ENCODE data around the gene E2F1.

E2F1 gene

GRCh38 chr20:33658929-33659328 is 27.3 kb downstream of the E2F1 start:
- H3K27me3 ChIP-seq (ENCODE audit: insufficient read depth, insufficient read length): no peaks in the 10 kb centered on the region
- peaks cover 5% of the 10 kb centered on the region for H3K4me1 ChIP-seq (ENCODE audit: insufficient read depth, insufficient read length)
- H3K9ac ChIP-seq (ENCODE audit: insufficient read length, low read depth): no peak overlapping the region
- H3K36me3 ChIP-seq (ENCODE audit: insufficient read depth, insufficient read length, low read length): peaks cover 70% of the 10 kb centered on the region
- no peak overlapping the region for H3K4me3 ChIP-seq (ENCODE audit: insufficient read length, low read depth)
- no peaks in the 10 kb centered on the region for H3K9me3 ChIP-seq (ENCODE audit: insufficient read depth, low read length)
- DNase-seq (ENCODE audit: low read depth, low spot score): no peak
- no peak for TF ChIP-seq SUZ12 (IDR thresholded peaks at IDR 0.05; ENCODE audit: extremely low read depth, insufficient read depth, insufficient read length)
- TF ChIP-seq ZNF274 (IDR thresholded peaks at IDR 0.05; ENCODE audit: low read depth, low read length): no peak
- TF ChIP-seq YY1 (IDR thresholded peaks at IDR 0.05; ENCODE audit: insufficient read depth, insufficient read length): no peak

- Histone ChIP-seq H3K9ac (ENCODE audit: insufficient read length, low read depth) (no peak overlapping the region), H3K4me1 (ENCODE audit: insufficient read depth, insufficient read length) (peaks cover 4% of the 10 kb centered on the region), H3K36me3 (ENCODE audit: insufficient read depth, insufficient read length, low read length) (peaks cover 70% of the 10 kb centered on the region), H3K4me3 (ENCODE audit: insufficient read length, low read depth) (no peak overlapping the region), H3K9me3 (ENCODE audit: insufficient read depth, low read length) (no peaks in the 10 kb centered on the region), H3K27me3 (ENCODE audit: insufficient read depth, insufficient read length) (no peaks in the 10 kb centered on the region)
- TF ChIP-seq YY1 (IDR thresholded peaks at IDR 0.05; ENCODE audit: insufficient read depth, insufficient read length) (no peak), SUZ12 (IDR thresholded peaks at IDR 0.05; ENCODE audit: extremely low read depth, insufficient read depth, insufficient read length) (no peak), ZNF274 (IDR thresholded peaks at IDR 0.05; ENCODE audit: low read depth, low read length) (no peak)
- no peak for DNase-seq (ENCODE audit: low read depth, low spot score)
Observed at GRCh38 chr20:33658510-33658909, 27.7 kb downstream of the E2F1 start.

GRCh38 chr20:33657704-33658095 is 28.5 kb downstream of the E2F1 start:
- H3K4me1 ChIP-seq (ENCODE audit: insufficient read depth, insufficient read length): peaks cover 5% of the 10 kb centered on the region
- no peak for DNase-seq (ENCODE audit: low read depth, low spot score)
- no peak overlapping the region for H3K9ac ChIP-seq (ENCODE audit: insufficient read length, low read depth)
- no peaks in the 10 kb centered on the region for H3K9me3 ChIP-seq (ENCODE audit: insufficient read depth, low read length)
- H3K36me3 ChIP-seq (ENCODE audit: insufficient read depth, insufficient read length, low read length): peaks cover 70% of the 10 kb centered on the region
- H3K27me3 ChIP-seq (ENCODE audit: insufficient read depth, insufficient read length): no peaks in the 10 kb centered on the region
- TF ChIP-seq SUZ12 (IDR thresholded peaks at IDR 0.05; ENCODE audit: extremely low read depth, insufficient read depth, insufficient read length) (no peak), YY1 (IDR thresholded peaks at IDR 0.05; ENCODE audit: insufficient read depth, insufficient read length) (no peak), ZNF274 (IDR thresholded peaks at IDR 0.05; ENCODE audit: low read depth, low read length) (no peak)
- H3K4me3 ChIP-seq (ENCODE audit: insufficient read length, low read depth): no peak overlapping the region

GRCh38 chr20:33656783-33657703 is 29.1 kb downstream of the E2F1 start:
- no peak for DNase-seq (ENCODE audit: low read depth, low spot score)
- no peak overlapping the region for H3K4me3 ChIP-seq (ENCODE audit: insufficient read length, low read depth)
- no peak overlapping the region for H3K9ac ChIP-seq (ENCODE audit: insufficient read length, low read depth)
- TF ChIP-seq SUZ12 (IDR thresholded peaks at IDR 0.05; ENCODE audit: extremely low read depth, insufficient read depth, insufficient read length): no peak
- no peak for TF ChIP-seq YY1 (IDR thresholded peaks at IDR 0.05; ENCODE audit: insufficient read depth, insufficient read length)
- no peak for TF ChIP-seq ZNF274 (IDR thresholded peaks at IDR 0.05; ENCODE audit: low read depth, low read length)
- H3K27me3 ChIP-seq (ENCODE audit: insufficient read depth, insufficient read length): no peaks in the 10 kb centered on the region
- peaks cover 68% of the 10 kb centered on the region for H3K36me3 ChIP-seq (ENCODE audit: insufficient read depth, insufficient read length, low read length)
- peaks cover 2% of the 10 kb centered on the region for H3K4me1 ChIP-seq (ENCODE audit: insufficient read depth, insufficient read length)
- no peaks in the 10 kb centered on the region for H3K9me3 ChIP-seq (ENCODE audit: insufficient read depth, low read length)

- H3K36me3 ChIP-seq (ENCODE audit: insufficient read depth, insufficient read length, low read length): peaks cover 63% of the 10 kb centered on the region
- no peak for DNase-seq (ENCODE audit: low read depth, low spot score)
- no peak overlapping the region for H3K4me3 ChIP-seq (ENCODE audit: insufficient read length, low read depth)
- no peaks in the 10 kb centered on the region for H3K27me3 ChIP-seq (ENCODE audit: insufficient read depth, insufficient read length)
- H3K4me1 ChIP-seq (ENCODE audit: insufficient read depth, insufficient read length): peaks cover 2% of the 10 kb centered on the region
- no peak overlapping the region for H3K9ac ChIP-seq (ENCODE audit: insufficient read length, low read depth)
- TF ChIP-seq SUZ12 (IDR thresholded peaks at IDR 0.05; ENCODE audit: extremely low read depth, insufficient read depth, insufficient read length): no peak
- TF ChIP-seq ZNF274 (IDR thresholded peaks at IDR 0.05; ENCODE audit: low read depth, low read length): no peak
- TF ChIP-seq YY1 (IDR thresholded peaks at IDR 0.05; ENCODE audit: insufficient read depth, insufficient read length): no peak
- no peaks in the 10 kb centered on the region for H3K9me3 ChIP-seq (ENCODE audit: insufficient read depth, low read length)
Observed at GRCh38 chr20:33656010-33656782, 30.0 kb downstream of the E2F1 start.

GRCh38 chr20:33655164-33655563 is 31.0 kb downstream of the E2F1 start:
- Histone ChIP-seq H3K9me3 (ENCODE audit: insufficient read depth, low read length) (no peaks in the 10 kb centered on the region), H3K9ac (ENCODE audit: insufficient read length, low read depth) (no peak overlapping the region)
- DNase-seq (ENCODE audit: low read depth, low spot score): no peak

GRCh38 chr20:33654680-33655161 is 31.5 kb downstream of the E2F1 start:
- no peak overlapping the region for H3K4me3 ChIP-seq (ENCODE audit: insufficient read length, low read depth)
- no peak for DNase-seq (ENCODE audit: low read depth, low spot score)
- H3K27me3 ChIP-seq (ENCODE audit: insufficient read depth, insufficient read length): no peaks in the 10 kb centered on the region
- peaks cover 2% of the 10 kb centered on the region for H3K4me1 ChIP-seq (ENCODE audit: insufficient read depth, insufficient read length)
- no peak overlapping the region for H3K9ac ChIP-seq (ENCODE audit: insufficient read length, low read depth)
- TF ChIP-seq YY1 (IDR thresholded peaks at IDR 0.05; ENCODE audit: insufficient read depth, insufficient read length): no peak
- no peak for TF ChIP-seq ZNF274 (IDR thresholded peaks at IDR 0.05; ENCODE audit: low read depth, low read length)
- TF ChIP-seq SUZ12 (IDR thresholded peaks at IDR 0.05; ENCODE audit: extremely low read depth, insufficient read depth, insufficient read length): no peak
- H3K36me3 ChIP-seq (ENCODE audit: insufficient read depth, insufficient read length, low read length): peaks cover 48% of the 10 kb centered on the region
- no peaks in the 10 kb centered on the region for H3K9me3 ChIP-seq (ENCODE audit: insufficient read depth, low read length)

More at GRCh38 chr20:33655164-33655563, 31.0 kb downstream of the E2F1 start:
- H3K4me3 ChIP-seq (ENCODE audit: insufficient read length, low read depth): no peak overlapping the region
- H3K36me3 ChIP-seq (ENCODE audit: insufficient read depth, insufficient read length, low read length): peaks cover 53% of the 10 kb centered on the region
- TF ChIP-seq ZNF274 (IDR thresholded peaks at IDR 0.05; ENCODE audit: low read depth, low read length) (no peak), SUZ12 (IDR thresholded peaks at IDR 0.05; ENCODE audit: extremely low read depth, insufficient read depth, insufficient read length) (no peak), YY1 (IDR thresholded peaks at IDR 0.05; ENCODE audit: insufficient read depth, insufficient read length) (no peak)
- no peaks in the 10 kb centered on the region for H3K27me3 ChIP-seq (ENCODE audit: insufficient read depth, insufficient read length)
- H3K4me1 ChIP-seq (ENCODE audit: insufficient read depth, insufficient read length): peaks cover 2% of the 10 kb centered on the region
